ENCODE results near the gene MGST2. TPM values are rescaled to one million over a fixed set of nuclear protein-coding genes. Genes with fewer than 3 reads are reported as not detected.
"Not testable (repeated sequence)": the region's sequence is repeated elsewhere in the genome, so short reads cannot be mapped to it uniquely, and the experiment has no call there.

The MGST2 gene
- total RNA-seq, 2 donors from 2014 or later = 8.2 to 17.6 TPM

DNA sequence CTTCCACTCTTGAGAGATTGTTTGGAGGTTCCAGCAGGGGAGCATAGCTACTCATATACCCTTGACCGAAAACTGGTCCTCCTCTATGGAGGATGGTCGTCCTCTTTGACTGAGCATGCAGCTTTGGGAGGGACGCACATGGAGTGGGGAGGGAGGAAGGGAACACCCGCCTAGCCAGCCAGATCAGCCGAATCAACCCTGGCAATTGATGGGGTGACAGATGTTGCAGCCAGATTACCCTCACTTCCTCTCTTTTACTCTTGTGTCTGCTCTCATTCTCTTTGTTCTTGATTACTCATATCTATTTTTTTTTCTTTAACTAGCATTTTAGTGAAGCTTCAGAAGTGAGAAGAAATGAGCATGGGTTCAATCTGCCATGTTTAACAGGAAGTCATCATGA lies 19.6 kb downstream of the MGST2 start:
- no peak for DNase-seq

GRCh38 chr4:139686130-139686529 lies 20.5 kb downstream of the MGST2 start:
- Mint-ChIP-seq H3K9me3 (no peaks in the 10 kb centered on the region), H3K27ac (no peak overlapping the region), H3K36me3 (ENCODE audit: insufficient read depth in 2 of 2) (peaks cover 4 to 19% of the 10 kb centered on the region in 2 donors), H3K27me3 (ENCODE audit: low read depth) (no peaks in the 10 kb centered on the region), H3K4me3 (no peak overlapping the region), H3K4me1 (ENCODE audit: low read depth) (peaks cover 7% of the 10 kb centered on the region)
- DNase-seq = no peak
- no peak for ATAC-seq (replicated peaks in 1 of 2)

More for the DNA sequence above, 19.6 kb downstream of the MGST2 start:
- H3K4me3 Mint-ChIP-seq = no peak overlapping the region
- H3K36me3 Mint-ChIP-seq (ENCODE audit: insufficient read depth in 2 of 2) = peaks cover 4 to 19% of the 10 kb centered on the region in 2 donors
- H3K27ac Mint-ChIP-seq = peak overlapping the region; percentile 71
- ATAC-seq (replicated peaks in 1 of 2) = peak in 1 of 2 donors; percentile 49
- no peaks in the 10 kb centered on the region for H3K9me3 Mint-ChIP-seq
- peaks cover 7% of the 10 kb centered on the region for H3K4me1 Mint-ChIP-seq (ENCODE audit: low read depth)
- no peaks in the 10 kb centered on the region for H3K27me3 Mint-ChIP-seq (ENCODE audit: low read depth)

GRCh38 chr4:139686988-139687387 lies 21.4 kb downstream of the MGST2 start:
- H3K4me1 Mint-ChIP-seq (ENCODE audit: low read depth) = peaks cover 7% of the 10 kb centered on the region
- no peak overlapping the region for H3K4me3 Mint-ChIP-seq
- ATAC-seq (replicated peaks in 1 of 2) (no peak), DNase-seq (no peak)
- H3K27ac Mint-ChIP-seq = no peak overlapping the region
- no peaks in the 10 kb centered on the region for H3K27me3 Mint-ChIP-seq (ENCODE audit: low read depth)
- no peaks in the 10 kb centered on the region for H3K9me3 Mint-ChIP-seq
- H3K36me3 Mint-ChIP-seq (ENCODE audit: insufficient read depth in 2 of 2) = peaks cover 4 to 18% of the 10 kb centered on the region in 2 donors

GRCh38 chr4:139689093-139689722 lies 23.6 kb downstream of the MGST2 start:
- no peaks in the 10 kb centered on the region for H3K27me3 Mint-ChIP-seq (ENCODE audit: low read depth)
- peaks cover 7% of the 10 kb centered on the region for H3K4me1 Mint-ChIP-seq (ENCODE audit: low read depth)
- DNase-seq = no peak
- no peak overlapping the region for H3K27ac Mint-ChIP-seq
- H3K36me3 Mint-ChIP-seq (ENCODE audit: insufficient read depth in 2 of 2) = peaks cover 3 to 10% of the 10 kb centered on the region in 2 donors
- no peak for ATAC-seq (replicated peaks in 1 of 2)
- H3K9me3 Mint-ChIP-seq = no peaks in the 10 kb centered on the region
- H3K4me3 Mint-ChIP-seq = no peak overlapping the region

DNA sequence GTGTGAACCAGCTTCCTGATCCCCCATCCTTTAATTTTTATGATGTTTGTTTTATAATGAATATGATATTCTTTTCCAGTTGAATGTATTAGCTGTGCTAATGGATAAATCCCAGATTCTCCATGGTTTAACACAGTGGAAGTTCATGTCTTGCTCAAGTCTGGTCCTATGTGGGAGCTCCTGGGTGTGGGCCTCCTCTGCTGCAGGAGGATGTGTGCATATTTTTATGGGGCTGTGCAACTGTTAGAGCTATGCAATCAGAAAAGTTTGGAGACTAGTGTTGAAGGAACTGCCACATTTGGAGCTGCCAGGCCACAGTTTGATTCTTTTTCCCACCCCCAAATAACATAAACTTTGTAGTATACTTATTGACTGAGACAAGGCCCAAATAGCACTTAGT lies 24.8 kb downstream of the MGST2 start:
- H3K36me3 Mint-ChIP-seq (ENCODE audit: insufficient read depth in 2 of 2) = peaks cover 0 to 2% of the 10 kb centered on the region in 2 donors
- DNase-seq (no peak), ATAC-seq (replicated peaks in 1 of 2) (no peak)
- H3K27me3 Mint-ChIP-seq (ENCODE audit: low read depth) = no peaks in the 10 kb centered on the region
- H3K4me1 Mint-ChIP-seq (ENCODE audit: low read depth) = peaks cover 2% of the 10 kb centered on the region
- no peak overlapping the region for H3K4me3 Mint-ChIP-seq
- H3K9me3 Mint-ChIP-seq = no peaks in the 10 kb centered on the region
- no peak overlapping the region for H3K27ac Mint-ChIP-seq

- Mint-ChIP-seq H3K4me1 (ENCODE audit: low read depth) (no peaks in the 10 kb centered on the region), H3K4me3 (no peak overlapping the region), H3K9me3 (no peaks in the 10 kb centered on the region), H3K27ac (no peak overlapping the region), H3K27me3 (ENCODE audit: low read depth) (no peaks in the 10 kb centered on the region), H3K36me3 (ENCODE audit: insufficient read depth in 2 of 2) (peaks cover 0 to 2% of the 10 kb centered on the region in 2 donors)
- ATAC-seq (replicated peaks in 1 of 2) (no peak), DNase-seq (no peak)
Observed at GRCh38 chr4:139692309-139693012, 26.8 kb downstream of the MGST2 start.

DNA sequence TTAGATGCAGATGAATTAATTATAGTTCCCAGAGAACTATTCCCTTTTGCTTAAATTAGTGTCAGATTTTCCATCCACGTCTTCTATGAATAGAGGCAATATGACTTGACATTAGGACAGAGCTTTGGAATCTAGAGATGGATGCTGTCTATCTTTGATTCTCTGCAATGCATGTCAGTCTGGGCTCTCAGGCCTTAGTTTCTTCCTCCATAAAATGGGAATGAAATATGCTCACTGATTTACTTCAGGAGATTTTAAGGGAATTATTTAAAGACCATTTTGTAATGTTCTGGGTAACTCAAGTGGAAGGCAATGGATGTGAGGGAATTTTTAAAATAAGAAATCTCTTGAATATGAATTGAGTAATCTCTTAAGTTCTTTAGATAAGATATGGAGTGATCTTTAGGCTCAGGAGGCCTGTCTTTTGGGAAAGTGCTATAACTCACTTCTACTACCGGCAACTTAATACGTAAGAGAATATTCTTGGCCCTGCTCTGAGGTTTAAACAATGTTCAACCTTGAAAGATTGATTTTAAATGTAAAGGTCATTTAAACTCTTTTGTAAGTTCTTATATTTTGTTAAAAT lies 29.0 kb downstream of the MGST2 start:
- Mint-ChIP-seq H3K4me3 (no peak overlapping the region), H3K27me3 (ENCODE audit: low read depth) (no peaks in the 10 kb centered on the region), H3K9me3 (no peaks in the 10 kb centered on the region), H3K36me3 (ENCODE audit: insufficient read depth in 2 of 2) (peaks cover 1 to 5% of the 10 kb centered on the region in 2 donors), H3K4me1 (ENCODE audit: low read depth) (no peaks in the 10 kb centered on the region), H3K27ac (no peak overlapping the region)
- no peak for DNase-seq
- ATAC-seq (replicated peaks in 1 of 2) = no peak

- no peak for DNase-seq
- Mint-ChIP-seq H3K4me3 (no peak overlapping the region), H3K4me1 (ENCODE audit: low read depth) (no peaks in the 10 kb centered on the region), H3K36me3 (ENCODE audit: insufficient read depth in 2 of 2) (peaks cover 1 to 5% of the 10 kb centered on the region in 2 donors), H3K27me3 (ENCODE audit: low read depth) (no peaks in the 10 kb centered on the region), H3K9me3 (no peaks in the 10 kb centered on the region), H3K27ac (no peak overlapping the region)
- no peak for ATAC-seq (replicated peaks in 1 of 2)
Observed at GRCh38 chr4:139696491-139696890, 30.9 kb downstream of the MGST2 start.

DNA sequence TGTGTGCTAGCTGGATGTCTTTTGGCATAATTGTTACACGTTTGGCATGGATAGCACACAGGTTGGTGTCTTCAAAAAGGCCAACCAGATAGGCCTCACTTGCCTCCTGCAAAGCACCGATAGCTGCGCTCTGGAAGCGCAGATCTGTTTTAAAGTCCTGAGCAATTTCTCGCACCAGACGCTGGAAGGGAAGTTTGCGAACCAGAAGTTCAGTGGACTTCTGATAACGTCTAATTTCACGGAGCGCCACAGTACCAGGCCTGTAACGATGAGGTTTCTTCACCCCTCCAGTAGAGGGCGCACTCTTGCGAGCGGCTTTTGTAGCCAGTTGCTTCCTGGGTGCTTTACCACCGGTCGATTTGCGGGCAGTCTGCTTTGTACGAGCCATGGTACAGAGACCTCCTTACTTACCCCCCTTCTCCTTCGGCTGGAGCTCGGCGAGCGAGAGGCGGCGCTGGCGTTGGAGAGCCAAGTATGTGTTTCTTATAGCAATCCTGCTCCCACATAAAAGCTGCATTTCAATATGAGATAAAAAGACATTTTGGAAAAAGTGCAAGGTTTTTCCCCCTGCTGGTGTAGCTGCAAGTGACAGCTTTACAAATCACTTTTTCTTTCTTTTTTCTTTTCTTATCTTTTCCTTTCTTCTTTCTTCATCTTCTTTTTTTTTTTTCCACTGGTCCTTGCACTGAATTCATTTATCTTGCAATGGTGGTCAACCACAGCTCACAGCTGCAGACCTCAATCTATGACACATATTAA lies 32.7 kb downstream of the MGST2 start:
- ATAC-seq (replicated peaks in 1 of 2); H3K4me1 Mint-ChIP-seq (ENCODE audit: low read depth); H3K27ac Mint-ChIP-seq; H3K27me3 Mint-ChIP-seq (ENCODE audit: low read depth); H3K4me3 Mint-ChIP-seq; DNase-seq; H3K9me3 Mint-ChIP-seq; H3K36me3 Mint-ChIP-seq (ENCODE audit: insufficient read depth in 2 of 2): not testable (repeated sequence)

DNA sequence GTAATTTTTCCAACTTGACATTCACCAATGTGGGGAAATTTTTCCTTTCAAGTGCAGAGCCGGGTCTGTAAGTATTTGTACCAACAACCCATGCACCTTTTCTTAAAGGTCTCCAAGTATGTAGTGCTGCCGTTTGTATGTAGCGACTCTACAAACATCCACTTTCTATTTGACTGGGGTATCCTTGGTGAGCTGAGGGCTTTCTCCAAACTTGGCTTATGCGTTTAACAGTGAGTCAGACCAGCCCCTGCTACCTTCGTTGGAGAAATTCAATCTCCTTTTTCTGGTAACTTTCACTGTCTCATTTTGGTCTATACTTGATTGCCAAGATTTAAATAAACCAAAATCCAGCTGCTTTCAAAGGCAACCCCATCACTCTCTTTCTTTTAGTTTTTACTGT lies 34.9 kb downstream of the MGST2 start:
- Mint-ChIP-seq H3K4me3 (no peak overlapping the region), H3K4me1 (ENCODE audit: low read depth) (no peaks in the 10 kb centered on the region), H3K36me3 (ENCODE audit: insufficient read depth in 2 of 2) (peaks cover 1 to 8% of the 10 kb centered on the region in 2 donors), H3K9me3 (no peaks in the 10 kb centered on the region), H3K27ac (peak overlapping the region; percentile 52), H3K27me3 (ENCODE audit: low read depth) (no peaks in the 10 kb centered on the region)
- DNase-seq (no peak), ATAC-seq (replicated peaks in 1 of 2) (peak; percentile 51 to 93)

- Mint-ChIP-seq H3K36me3 (ENCODE audit: insufficient read depth in 2 of 2) (peaks cover 0 to 12% of the 10 kb centered on the region in 2 donors), H3K4me3 (no peak overlapping the region), H3K4me1 (ENCODE audit: low read depth) (no peaks in the 10 kb centered on the region), H3K27me3 (ENCODE audit: low read depth) (no peaks in the 10 kb centered on the region), H3K9me3 (peaks cover 0 to 2% of the 10 kb centered on the region in 2 donors), H3K27ac (no peak overlapping the region)
- DNase-seq (no peak), ATAC-seq (replicated peaks in 1 of 2) (no peak)
Observed at GRCh38 chr4:139704915-139705485, 39.4 kb downstream of the MGST2 start.

DNA sequence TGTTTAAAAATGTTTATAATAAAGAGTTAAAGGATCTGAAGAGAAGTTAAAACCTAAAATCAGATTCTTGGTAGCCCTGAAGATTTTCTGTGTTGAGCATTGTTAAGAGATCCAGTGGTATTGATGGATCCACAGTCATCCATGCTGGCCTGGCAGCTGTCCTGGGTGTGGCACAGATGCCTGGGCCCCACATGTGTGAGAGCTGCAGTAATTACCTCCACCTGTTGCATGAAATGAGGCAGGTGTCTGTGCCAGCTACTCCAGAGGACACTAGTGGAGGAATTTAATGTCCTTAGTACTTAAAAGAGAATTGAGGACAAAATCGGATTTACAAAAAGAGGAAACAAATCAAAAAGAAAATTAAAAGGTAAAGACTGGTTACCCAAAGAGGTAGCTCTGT lies 44.0 kb downstream of the MGST2 start:
- Mint-ChIP-seq H3K9me3 (peaks cover 0 to 2% of the 10 kb centered on the region in 2 donors), H3K4me3 (no peak overlapping the region), H3K27ac (no peak overlapping the region), H3K36me3 (ENCODE audit: insufficient read depth in 2 of 2) (peaks cover 0 to 9% of the 10 kb centered on the region in 2 donors), H3K4me1 (ENCODE audit: low read depth) (no peaks in the 10 kb centered on the region), H3K27me3 (ENCODE audit: low read depth) (no peaks in the 10 kb centered on the region)
- no peak for ATAC-seq (replicated peaks in 1 of 2)
- DNase-seq = no peak

DNA sequence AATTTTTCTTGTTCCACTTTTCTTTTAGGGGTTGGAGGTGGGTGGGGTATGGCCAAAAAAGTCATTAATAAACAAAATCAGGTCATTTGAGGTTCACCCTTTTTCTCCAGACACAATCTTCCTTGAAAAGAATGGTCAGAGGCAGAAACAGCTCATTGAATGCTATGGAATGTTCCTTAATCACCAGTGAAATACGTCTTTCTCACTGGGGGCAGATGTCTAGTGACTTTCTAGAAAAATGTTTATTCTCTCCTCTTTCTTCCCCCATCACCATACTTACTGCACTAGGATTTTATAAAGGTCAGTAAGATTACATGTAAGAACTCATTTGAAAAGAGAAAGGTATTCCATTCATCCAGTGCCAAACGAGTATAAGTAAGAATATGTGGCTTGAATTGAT lies 44.5 kb downstream of the MGST2 start:
- ATAC-seq (replicated peaks in 1 of 2) (no peak), DNase-seq (no peak)
- H3K4me3 Mint-ChIP-seq = no peak overlapping the region
- no peak overlapping the region for H3K27ac Mint-ChIP-seq
- H3K9me3 Mint-ChIP-seq = peaks cover 0 to 2% of the 10 kb centered on the region in 2 donors
- H3K27me3 Mint-ChIP-seq (ENCODE audit: low read depth) = no peaks in the 10 kb centered on the region
- H3K36me3 Mint-ChIP-seq (ENCODE audit: insufficient read depth in 2 of 2) = peaks cover 0 to 9% of the 10 kb centered on the region in 2 donors
- no peaks in the 10 kb centered on the region for H3K4me1 Mint-ChIP-seq (ENCODE audit: low read depth)
